ENCODE results near the gene WRAP53.

WRAP53 gene

DNA sequence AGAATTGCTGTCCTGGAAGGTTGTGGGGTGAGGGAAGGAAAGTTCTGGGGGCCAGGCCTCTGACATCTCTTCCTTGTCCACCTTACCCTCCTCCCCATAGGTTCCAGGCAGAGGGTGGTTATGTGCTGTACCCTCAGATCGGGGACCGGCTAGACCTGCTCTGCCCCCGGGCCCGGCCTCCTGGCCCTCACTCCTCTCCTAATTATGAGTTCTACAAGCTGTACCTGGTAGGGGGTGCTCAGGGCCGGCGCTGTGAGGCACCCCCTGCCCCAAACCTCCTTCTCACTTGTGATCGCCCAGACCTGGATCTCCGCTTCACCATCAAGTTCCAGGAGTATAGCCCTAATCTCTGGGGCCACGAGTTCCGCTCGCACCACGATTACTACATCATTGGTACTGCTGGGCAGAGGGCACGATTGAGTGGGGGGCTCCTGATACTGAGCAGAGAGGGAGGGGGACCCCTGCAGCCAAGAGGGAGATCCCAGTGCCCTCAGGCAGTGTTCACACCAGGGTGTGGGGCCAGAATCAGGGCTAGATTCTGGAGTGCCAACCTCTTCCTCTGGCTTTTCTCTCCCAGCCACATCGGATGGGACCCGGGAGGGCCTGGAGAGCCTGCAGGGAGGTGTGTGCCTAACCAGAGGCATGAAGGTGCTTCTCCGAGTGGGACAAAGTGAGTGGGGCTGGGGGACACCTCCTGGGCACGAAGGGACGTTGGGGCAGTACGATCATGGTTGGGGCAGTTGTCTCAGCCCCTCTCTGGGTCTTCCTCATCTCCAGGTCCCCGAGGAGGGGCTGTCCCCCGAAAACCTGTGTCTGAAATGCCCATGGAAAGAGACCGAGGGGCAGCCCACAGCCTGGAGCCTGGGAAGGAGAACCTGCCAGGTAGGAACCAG, 19.8 kb downstream of the WRAP53 start:
- Histone ChIP-seq H3K27me3 (ENCODE audit: control insufficient read depth, insufficient read depth, low read length, poor library complexity, severe bottlenecking) (peaks cover 7% of the 10 kb centered on the region), H3K27ac (ENCODE audit: insufficient read depth, low read depth, low read length, poor library complexity, severe bottlenecking) (no peak overlapping the region), H3K4me3 (ENCODE audit: insufficient read depth, low read depth, low read length) (no peak overlapping the region), H3K36me3 (ENCODE audit: control insufficient read depth, insufficient read depth, low read length) (peaks cover 6% of the 10 kb centered on the region), H3K9me3 (ENCODE audit: control insufficient read depth, low read length) (no peaks in the 10 kb centered on the region), H3K4me1 (ENCODE audit: control insufficient read depth, insufficient read depth, low read length) (peaks cover 42% of the 10 kb centered on the region)
- WGBS, 2 experiments, result 92% methylated on average over 22 of the region's 22 CpGs

DNA sequence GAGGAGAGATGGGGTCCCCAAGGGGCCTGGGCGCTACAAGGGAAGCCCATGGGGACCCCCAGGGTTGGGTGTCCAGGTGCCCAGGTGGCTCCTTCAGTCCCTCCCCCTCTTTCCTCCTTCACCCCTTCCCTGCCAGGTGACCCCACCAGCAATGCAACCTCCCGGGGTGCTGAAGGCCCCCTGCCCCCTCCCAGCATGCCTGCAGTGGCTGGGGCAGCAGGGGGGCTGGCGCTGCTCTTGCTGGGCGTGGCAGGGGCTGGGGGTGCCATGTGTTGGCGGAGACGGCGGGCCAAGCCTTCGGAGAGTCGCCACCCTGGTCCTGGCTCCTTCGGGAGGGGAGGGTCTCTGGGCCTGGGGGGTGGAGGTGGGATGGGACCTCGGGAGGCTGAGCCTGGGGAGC, 20.8 kb downstream of the WRAP53 start:
- H3K4me3 ChIP-seq (ENCODE audit: insufficient read depth, low read depth, low read length), result no peak overlapping the region
- no peaks in the 10 kb centered on the region for H3K9me3 ChIP-seq (ENCODE audit: control insufficient read depth, low read length)
- peaks cover 42% of the 10 kb centered on the region for H3K4me1 ChIP-seq (ENCODE audit: control insufficient read depth, insufficient read depth, low read length)
- H3K27ac ChIP-seq (ENCODE audit: insufficient read depth, low read depth, low read length, poor library complexity, severe bottlenecking), result no peak overlapping the region
- peaks cover 6% of the 10 kb centered on the region for H3K36me3 ChIP-seq (ENCODE audit: control insufficient read depth, insufficient read depth, low read length)
- H3K27me3 ChIP-seq (ENCODE audit: control insufficient read depth, insufficient read depth, low read length, poor library complexity, severe bottlenecking), result peaks cover 7% of the 10 kb centered on the region
- 90 to 92% methylated on average over 11 of the region's 11 CpGs for WGBS, 2 experiments

DNA sequence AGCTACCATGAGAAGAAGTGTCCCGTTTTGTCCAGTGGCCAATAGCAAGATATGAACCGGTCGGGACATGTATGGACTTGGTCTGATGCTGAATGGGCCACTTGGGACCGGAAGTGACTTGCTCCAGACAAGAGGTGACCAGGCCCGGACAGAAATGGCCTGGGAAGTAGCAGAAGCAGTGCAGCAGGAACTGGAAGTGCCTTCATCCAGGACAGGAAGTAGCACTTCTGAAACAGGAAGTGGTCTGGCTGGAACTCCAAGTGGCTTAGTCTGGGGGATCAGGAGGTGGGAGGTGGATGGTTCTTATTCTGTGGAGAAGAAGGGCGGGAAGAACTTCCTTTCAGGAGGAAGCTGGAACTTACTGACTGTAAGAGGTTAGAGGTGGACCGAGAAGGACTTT, 22.0 kb downstream of the WRAP53 start:
- peaks cover 53% of the 10 kb centered on the region for H3K4me1 ChIP-seq (ENCODE audit: control insufficient read depth, insufficient read depth, low read length)
- 87 to 88% methylated on average over 7 of the region's 7 CpGs for WGBS, 2 experiments

DNA sequence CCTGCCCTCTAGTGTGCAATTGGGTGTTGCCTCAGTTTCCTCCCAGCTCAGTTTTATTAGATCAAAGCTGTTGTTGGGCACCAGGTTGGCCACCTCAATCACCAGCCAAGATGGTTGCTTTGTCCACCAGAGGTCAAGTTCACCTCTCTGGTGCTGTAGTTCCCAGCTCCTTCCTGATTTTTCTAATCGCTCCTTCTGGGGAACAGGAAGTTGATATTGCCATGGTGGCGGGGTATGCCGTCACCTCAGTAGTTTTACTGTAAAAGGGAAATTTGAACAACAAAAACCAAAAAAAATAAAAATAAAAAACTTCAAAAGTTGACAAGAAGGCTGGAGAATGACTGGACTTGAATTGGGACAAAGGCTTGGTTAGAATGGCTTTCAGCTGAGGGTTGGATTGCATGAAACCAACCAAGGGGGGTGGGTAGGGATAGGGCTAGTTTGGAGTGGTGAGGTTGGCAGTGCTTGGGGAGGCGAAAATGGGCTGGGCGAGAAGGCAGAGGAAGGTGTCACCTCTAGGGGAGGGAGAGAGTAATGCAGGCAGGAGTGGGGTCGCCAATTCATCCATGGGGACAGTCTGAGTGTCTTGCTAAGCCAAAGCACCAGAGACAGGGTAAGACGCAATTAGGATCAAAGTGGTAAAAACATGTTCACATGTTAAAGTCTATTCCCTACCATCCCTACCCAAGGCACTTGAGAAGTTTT, 22.9 kb downstream of the WRAP53 start:
- H3K4me3 ChIP-seq (ENCODE audit: insufficient read depth, low read depth, low read length), result no peak overlapping the region
- peak overlapping the region; percentile 76 for H3K27ac ChIP-seq (ENCODE audit: insufficient read depth, low read depth, low read length, poor library complexity, severe bottlenecking)
- H3K27me3 ChIP-seq (ENCODE audit: control insufficient read depth, insufficient read depth, low read length, poor library complexity, severe bottlenecking), result peaks cover 4% of the 10 kb centered on the region
- peaks cover 6% of the 10 kb centered on the region for H3K36me3 ChIP-seq (ENCODE audit: control insufficient read depth, insufficient read depth, low read length)
- no peaks in the 10 kb centered on the region for H3K9me3 ChIP-seq (ENCODE audit: control insufficient read depth, low read length)
- 70 to 73% methylated on average over 5 to 7 of the region's 7 CpGs for WGBS, 2 experiments
- peaks cover 62% of the 10 kb centered on the region for H3K4me1 ChIP-seq (ENCODE audit: control insufficient read depth, insufficient read depth, low read length)

More for the DNA sequence above, 22.0 kb downstream of the WRAP53 start:
- Histone ChIP-seq H3K27me3 (ENCODE audit: control insufficient read depth, insufficient read depth, low read length, poor library complexity, severe bottlenecking) (peaks cover 7% of the 10 kb centered on the region), H3K36me3 (ENCODE audit: control insufficient read depth, insufficient read depth, low read length) (peaks cover 6% of the 10 kb centered on the region), H3K4me3 (ENCODE audit: insufficient read depth, low read depth, low read length) (no peak overlapping the region), H3K27ac (ENCODE audit: insufficient read depth, low read depth, low read length, poor library complexity, severe bottlenecking) (no peak overlapping the region), H3K9me3 (ENCODE audit: control insufficient read depth, low read length) (no peaks in the 10 kb centered on the region)

DNA sequence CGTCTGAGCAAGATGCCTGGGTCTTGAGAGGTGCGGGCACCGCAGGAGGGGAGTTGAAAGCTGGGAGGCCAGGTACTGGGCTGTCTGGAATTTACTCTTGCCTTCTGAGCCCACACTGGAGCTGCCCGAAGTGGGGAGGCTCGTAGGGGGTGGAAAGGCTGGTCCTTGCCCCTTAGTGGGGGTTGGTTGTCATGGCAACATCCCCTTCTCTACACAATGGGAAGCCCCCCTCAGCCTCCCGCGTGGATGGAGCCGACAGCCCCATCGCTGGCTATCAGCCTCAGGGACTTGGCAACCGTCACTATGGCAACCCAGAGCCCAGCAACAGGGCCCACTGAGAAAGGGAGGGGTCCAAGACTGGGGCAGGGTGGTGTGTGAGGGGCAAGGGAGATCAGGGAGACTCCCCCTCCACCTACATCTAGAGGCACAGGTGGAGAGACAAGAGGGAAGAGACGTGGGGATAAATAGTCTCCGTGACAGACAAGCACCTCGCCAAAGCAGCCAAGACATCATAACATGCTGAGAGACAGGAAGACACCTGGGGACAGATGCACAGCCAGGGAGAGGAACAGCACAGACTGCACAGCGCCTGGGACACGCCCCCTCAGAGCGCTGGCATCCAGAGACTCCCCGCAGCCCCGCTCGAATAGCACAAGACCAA, 24.0 kb downstream of the WRAP53 start:
- H3K9me3 ChIP-seq (ENCODE audit: control insufficient read depth, low read length), result no peaks in the 10 kb centered on the region
- H3K4me1 ChIP-seq (ENCODE audit: control insufficient read depth, insufficient read depth, low read length), result peaks cover 56% of the 10 kb centered on the region
- peak overlapping the region; percentile 76 for H3K27ac ChIP-seq (ENCODE audit: insufficient read depth, low read depth, low read length, poor library complexity, severe bottlenecking)
- H3K27me3 ChIP-seq (ENCODE audit: control insufficient read depth, insufficient read depth, low read length, poor library complexity, severe bottlenecking), result no peaks in the 10 kb centered on the region
- WGBS, 2 experiments, result 7 to 9% methylated on average over 18 to 19 of the region's 19 CpGs
- H3K4me3 ChIP-seq (ENCODE audit: insufficient read depth, low read depth, low read length), result no peak overlapping the region
- H3K36me3 ChIP-seq (ENCODE audit: control insufficient read depth, insufficient read depth, low read length), result peaks cover 6% of the 10 kb centered on the region

DNA sequence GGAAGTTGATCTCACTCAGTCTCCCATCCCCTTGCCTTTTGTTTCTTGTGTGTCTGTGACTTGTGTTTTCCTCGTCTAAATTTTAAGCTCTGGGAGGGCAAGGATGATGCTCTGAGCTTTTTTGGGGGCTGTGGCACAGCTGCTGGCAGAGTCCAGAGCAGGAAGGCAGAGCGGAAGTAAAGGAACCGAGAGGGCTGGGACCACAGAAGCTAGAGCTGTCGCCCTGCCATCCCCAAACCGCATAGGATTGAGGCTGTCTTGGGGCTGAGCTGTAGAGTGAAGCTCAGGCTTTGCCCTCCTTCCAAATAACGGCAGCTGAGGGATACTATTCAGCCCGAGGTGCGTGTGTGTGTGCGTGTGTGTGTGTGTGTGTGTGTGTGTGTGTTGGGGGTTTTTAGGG, 25.5 kb downstream of the WRAP53 start:
- Histone ChIP-seq H3K4me3 (ENCODE audit: insufficient read depth, low read depth, low read length) (no peak overlapping the region), H3K9me3 (ENCODE audit: control insufficient read depth, low read length) (no peaks in the 10 kb centered on the region), H3K4me1 (ENCODE audit: control insufficient read depth, insufficient read depth, low read length) (peaks cover 49% of the 10 kb centered on the region), H3K27me3 (ENCODE audit: control insufficient read depth, insufficient read depth, low read length, poor library complexity, severe bottlenecking) (peaks cover 11% of the 10 kb centered on the region), H3K27ac (ENCODE audit: insufficient read depth, low read depth, low read length, poor library complexity, severe bottlenecking) (no peak overlapping the region), H3K36me3 (ENCODE audit: control insufficient read depth, insufficient read depth, low read length) (no peaks in the 10 kb centered on the region)
- 60 to 64% methylated on average over 8 to 9 of the region's 9 CpGs for WGBS, 2 experiments

DNA sequence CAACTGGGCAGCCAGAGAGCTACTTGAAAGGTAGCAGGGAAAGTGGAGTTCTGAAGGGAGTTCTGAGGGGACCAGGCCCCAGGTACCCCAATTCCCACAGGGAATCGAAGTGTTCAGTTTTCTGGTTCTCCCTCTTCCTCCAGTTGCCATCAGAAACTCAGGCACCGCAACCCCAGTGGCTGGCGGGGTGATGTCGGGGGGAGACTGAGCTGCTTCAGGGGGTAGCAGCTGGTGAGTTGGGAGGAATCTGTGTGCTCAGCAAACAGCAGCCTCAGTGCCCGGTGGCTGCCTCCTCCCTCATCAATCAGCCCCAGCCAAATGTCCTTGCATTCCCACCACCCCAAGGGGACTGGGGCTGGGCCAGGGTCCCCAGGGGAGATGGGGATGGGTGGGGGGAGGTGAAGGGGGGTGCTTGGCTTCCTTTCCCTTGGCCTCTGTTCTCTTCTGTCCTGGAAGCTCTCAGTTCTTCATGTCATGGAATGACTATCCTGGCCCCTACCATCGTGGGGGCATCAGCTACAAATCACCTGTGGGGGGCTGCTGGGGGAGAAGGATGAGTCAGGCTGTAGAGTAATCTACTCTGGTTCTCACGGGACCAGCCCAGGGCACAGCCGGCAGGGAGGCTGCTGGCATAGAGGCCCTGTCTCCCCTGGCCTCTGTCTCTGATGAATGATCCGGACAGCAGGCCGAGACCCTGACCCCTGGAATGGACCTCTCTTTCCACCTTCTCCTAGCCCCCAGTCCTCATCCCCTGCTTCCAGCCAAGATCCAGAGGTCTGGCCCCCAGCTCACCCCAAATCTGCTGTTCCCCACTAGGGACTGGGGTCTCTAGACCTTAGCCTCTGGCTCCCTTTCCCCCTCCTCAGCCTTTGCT, 26.7 kb downstream of the WRAP53 start:
- Histone ChIP-seq H3K27me3 (ENCODE audit: control insufficient read depth, insufficient read depth, low read length, poor library complexity, severe bottlenecking) (peaks cover 16% of the 10 kb centered on the region), H3K9me3 (ENCODE audit: control insufficient read depth, low read length) (no peaks in the 10 kb centered on the region), H3K4me3 (ENCODE audit: insufficient read depth, low read depth, low read length) (no peak overlapping the region), H3K36me3 (ENCODE audit: control insufficient read depth, insufficient read depth, low read length) (no peaks in the 10 kb centered on the region), H3K4me1 (ENCODE audit: control insufficient read depth, insufficient read depth, low read length) (peaks cover 52% of the 10 kb centered on the region), H3K27ac (ENCODE audit: insufficient read depth, low read depth, low read length, poor library complexity, severe bottlenecking) (no peak overlapping the region)
- 77 to 83% methylated on average over 10 of the region's 10 CpGs for WGBS, 2 experiments

DNA sequence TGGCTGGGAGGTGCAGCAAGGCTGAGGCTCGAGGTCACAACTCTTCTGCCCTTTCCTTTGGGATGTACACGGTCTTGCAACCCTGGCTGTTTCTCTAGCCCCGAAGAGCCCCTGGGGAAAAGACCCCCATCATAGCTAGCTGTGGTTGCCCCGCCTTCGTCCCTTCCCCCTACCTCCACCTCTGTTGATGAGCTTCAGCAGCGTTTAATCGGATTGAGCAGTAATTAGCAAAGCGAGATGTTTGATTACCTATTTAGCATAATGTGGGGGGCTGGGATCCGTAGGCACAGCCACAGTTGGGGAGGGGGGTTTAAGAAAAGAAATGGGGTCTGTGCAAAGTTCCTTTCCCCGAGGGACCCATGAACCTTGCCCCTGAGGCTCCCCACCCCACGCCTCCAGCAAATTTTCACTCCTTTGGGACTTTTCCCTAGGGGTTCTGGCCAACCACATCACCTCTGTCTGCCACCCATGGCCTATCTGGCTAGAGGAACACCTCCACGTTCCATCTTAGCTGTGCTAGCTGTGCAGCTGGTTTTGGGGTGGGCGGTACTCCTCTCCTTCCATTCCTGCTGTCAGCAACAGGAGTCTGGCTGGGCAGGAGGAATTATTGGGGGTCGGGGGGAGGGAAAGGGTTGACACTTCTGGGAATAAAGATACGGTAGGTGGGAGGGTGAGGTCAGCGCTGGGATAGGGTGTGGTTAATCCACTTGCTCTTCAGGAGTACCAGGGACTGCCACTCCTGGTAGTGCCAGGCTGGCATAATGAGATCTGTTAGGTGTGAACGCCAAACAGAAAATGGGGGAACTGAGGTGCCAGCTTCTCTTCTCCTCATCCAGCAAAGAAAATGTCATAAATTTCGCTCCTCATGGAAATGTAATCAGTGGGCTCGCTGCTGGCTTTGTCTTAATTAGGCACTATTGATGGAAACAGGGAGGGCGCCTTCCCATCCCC, 27.9 kb downstream of the WRAP53 start:
- Histone ChIP-seq H3K4me3 (ENCODE audit: insufficient read depth, low read depth, low read length) (peak overlapping the region; percentile 68), H3K36me3 (ENCODE audit: control insufficient read depth, insufficient read depth, low read length) (no peaks in the 10 kb centered on the region), H3K27ac (ENCODE audit: insufficient read depth, low read depth, low read length, poor library complexity, severe bottlenecking) (peak overlapping the region; percentile 30), H3K27me3 (ENCODE audit: control insufficient read depth, insufficient read depth, low read length, poor library complexity, severe bottlenecking) (peaks cover 16% of the 10 kb centered on the region), H3K4me1 (ENCODE audit: control insufficient read depth, insufficient read depth, low read length) (peaks cover 48% of the 10 kb centered on the region), H3K9me3 (ENCODE audit: control insufficient read depth, low read length) (no peaks in the 10 kb centered on the region)
- 50 to 51% methylated on average over 18 to 20 of the region's 20 CpGs for WGBS, 2 experiments

Data from ectodermal cell (in vitro differentiated cells).